GM18861 (cell line): ENCODE results near the gene RAB43.
A peak's percentile ranks its signal among the peaks of the same experiment; 100 is the strongest.
"Not testable (repeated sequence)": the region's sequence is repeated elsewhere in the genome, so short reads cannot be mapped to it uniquely, and the experiment has no call there.

ENCODE experiments used
- ATAC-seq: cut with Tn5 transposase; IDR thresholded peaks from one replicate; pipeline ENCODE4 v1.9.1; 2021; ENCODE audit not compliant: unreplicated experiment

RAB43 gene

GRCh38 chr3:129121792-129122411, at the start of gene RAB43:
RAB43 (minus strand) TSS chr3:129121804; CDS start chr3:129121489, 315 bp downstream.
- ATAC-seq: no peak

- no peak for ATAC-seq
Observed at GRCh38 chr3:129166579-129167332, 45.2 kb upstream of the RAB43 start.

GRCh38 chr3:129165594-129165993, 44.0 kb upstream of the RAB43 start:
- ATAC-seq: not testable (repeated sequence)

GRCh38 chr3:129164500-129164899, 42.9 kb upstream of the RAB43 start:
- no peak for ATAC-seq

GRCh38 chr3:129162729-129163579, 41.4 kb upstream of the RAB43 start:
- ATAC-seq: no peak

GRCh38 chr3:129161860-129162271, 40.3 kb upstream of the RAB43 start:
- no peak for ATAC-seq

GRCh38 chr3:129160891-129161859, 39.6 kb upstream of the RAB43 start, which contains the start of gene ISY1:
ISY1 (minus strand) TSS chr3:129161063; CDS start chr3:129160975, 88 bp downstream.
- peak; percentile 54 for ATAC-seq

GRCh38 chr3:129144786-129145185, 23.2 kb upstream of the RAB43 start:
- ATAC-seq: no peak

GRCh38 chr3:129141011-129141410, 19.4 kb upstream of the RAB43 start:
- ATAC-seq: not testable (repeated sequence)

- ATAC-seq: no peak
Observed at GRCh38 chr3:129139911-129140310, 18.3 kb upstream of the RAB43 start.

GRCh38 chr3:129136275-129136674, 14.7 kb upstream of the RAB43 start:
- not testable (repeated sequence) for ATAC-seq

- no peak for ATAC-seq
Observed at GRCh38 chr3:129132097-129132866, 10.7 kb upstream of the RAB43 start.

- ATAC-seq: no peak
Observed at GRCh38 chr3:129131465-129132088, 10.0 kb upstream of the RAB43 start.

GRCh38 chr3:129130291-129130813, 8.7 kb upstream of the RAB43 start:
- no peak for ATAC-seq

GRCh38 chr3:129128357-129129155, 7.0 kb upstream of the RAB43 start:
- no peak for ATAC-seq

- no peak for ATAC-seq
Observed at GRCh38 chr3:129126726-129127280, 5.2 kb upstream of the RAB43 start.

- no peak for ATAC-seq
Observed at GRCh38 chr3:129123314-129124060, 1.9 kb upstream of the RAB43 start.
